Measurements from ENCODE around the gene MPIG6B.

Gene MPIG6B

GRCh38 chr6:31739639-31740396 is 16.6 kb downstream of the MPIG6B start, which contains the start of gene MSH5:
MSH5 (plus strand) TSS chr6:31740005; CDS start chr6:31740467, 462 bp downstream.
- peak; percentile 96 for DNase-seq

- no peak for DNase-seq
Observed at GRCh38 chr6:31740397-31741223, 17.4 kb downstream of the MPIG6B start.

- no peak for DNase-seq
Observed at GRCh38 chr6:31741815-31742214, 18.6 kb downstream of the MPIG6B start.

GRCh38 chr6:31742894-31743293 is 19.7 kb downstream of the MPIG6B start:
- DNase-seq = no peak

GRCh38 chr6:31744422-31744821 is 21.2 kb downstream of the MPIG6B start:
- DNase-seq = no peak

- no peak for DNase-seq
Observed at GRCh38 chr6:31749301-31750036, 26.3 kb downstream of the MPIG6B start.

- no peak for DNase-seq
Observed at GRCh38 chr6:31750411-31751022, 27.3 kb downstream of the MPIG6B start.

- DNase-seq = no peak
Observed at GRCh38 chr6:31752739-31753319, 29.7 kb downstream of the MPIG6B start.

GRCh38 chr6:31758281-31758680 is 35.1 kb downstream of the MPIG6B start:
- DNase-seq = no peak

- DNase-seq = no peak
Observed at GRCh38 chr6:31760790-31761189, 37.6 kb downstream of the MPIG6B start.

- DNase-seq = no peak
Observed at GRCh38 chr6:31761343-31761742, 38.2 kb downstream of the MPIG6B start.

GRCh38 chr6:31762356-31762755 is 39.2 kb downstream of the MPIG6B start, which contains the start of gene SAPCD1:
SAPCD1 (plus strand) TSS chr6:31762656; CDS start chr6:31763055, 399 bp downstream.
- DNase-seq = no peak

GRCh38 chr6:31762878-31763618 is 39.9 kb downstream of the MPIG6B start:
- DNase-seq = no peak

- no peak for DNase-seq
Observed at GRCh38 chr6:31763619-31763940, 40.4 kb downstream of the MPIG6B start.

GRCh38 chr6:31764198-31764597 is 41.0 kb downstream of the MPIG6B start:
- DNase-seq = no peak

GRCh38 chr6:31765559-31765909 is 42.4 kb downstream of the MPIG6B start:
- DNase-seq = no peak

- no peak for DNase-seq
Observed at GRCh38 chr6:31765910-31766794, 43.0 kb downstream of the MPIG6B start.

GRCh38 chr6:31767096-31767645 is 44.0 kb downstream of the MPIG6B start:
- no peak for DNase-seq

GRCh38 chr6:31768363-31769257 is 45.4 kb downstream of the MPIG6B start:
- DNase-seq = no peak

All from NCI-H1417 treated with DMSO at 0.1 percent for 48 hours (cell line).